ENCODE measurements around the gene GAREM1.

The GAREM1 gene

DNA sequence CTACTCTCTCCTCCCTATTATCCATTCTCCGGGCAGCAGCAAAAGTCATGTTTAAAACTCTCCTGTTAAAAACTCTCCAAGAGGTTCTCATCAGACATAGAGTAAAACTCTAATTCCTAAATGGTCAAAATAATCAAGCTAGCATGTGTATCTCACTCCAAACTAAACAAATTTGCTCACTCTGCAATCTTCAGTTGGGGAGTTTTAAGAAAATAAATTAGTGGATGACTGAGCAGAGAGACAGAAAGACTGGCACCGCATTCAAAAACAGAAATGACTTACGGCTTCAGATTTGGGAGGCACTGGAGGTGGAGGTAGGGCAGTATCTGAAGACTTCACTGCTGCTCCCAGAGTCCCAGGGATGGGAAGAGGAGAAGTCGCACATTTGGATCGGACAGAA is 183.9 kb downstream of the GAREM1 start:
- no peak for DNase-seq

- no peak for DNase-seq
Measured at GRCh38 chr18:32284284-32284683, 186.4 kb downstream of the GAREM1 start.

GRCh38 chr18:32280911-32281310 is 189.8 kb downstream of the GAREM1 start:
- DNase-seq = no peak

DNA sequence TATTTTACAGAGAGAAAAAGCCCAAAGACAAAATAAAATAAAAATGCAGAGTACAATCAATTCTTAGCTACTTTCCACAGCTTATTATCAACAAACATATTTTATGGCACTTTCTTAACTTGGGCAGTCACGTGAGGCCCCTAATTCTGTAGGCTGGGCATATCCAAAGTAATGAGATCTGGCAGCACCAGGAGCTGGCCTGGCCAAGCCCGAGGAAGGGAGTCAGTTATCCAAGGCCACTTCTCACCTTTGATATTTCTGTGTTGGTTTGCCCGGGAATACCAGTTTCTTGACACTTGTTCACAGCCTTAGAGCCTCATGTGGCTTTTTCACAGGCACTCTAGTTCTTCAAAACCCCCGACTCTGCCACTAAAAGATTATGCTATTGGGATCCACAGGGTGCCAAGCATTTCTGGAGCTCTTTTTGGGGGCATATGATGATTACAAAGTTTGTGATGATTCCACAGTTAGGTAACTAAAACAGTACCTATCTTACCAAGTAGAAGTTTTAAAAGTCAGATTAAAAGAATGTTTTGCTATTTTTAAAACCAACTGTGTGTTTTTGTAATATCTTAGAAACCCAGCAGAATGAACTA is 190.4 kb downstream of the GAREM1 start:
- no peak for DNase-seq

DNA sequence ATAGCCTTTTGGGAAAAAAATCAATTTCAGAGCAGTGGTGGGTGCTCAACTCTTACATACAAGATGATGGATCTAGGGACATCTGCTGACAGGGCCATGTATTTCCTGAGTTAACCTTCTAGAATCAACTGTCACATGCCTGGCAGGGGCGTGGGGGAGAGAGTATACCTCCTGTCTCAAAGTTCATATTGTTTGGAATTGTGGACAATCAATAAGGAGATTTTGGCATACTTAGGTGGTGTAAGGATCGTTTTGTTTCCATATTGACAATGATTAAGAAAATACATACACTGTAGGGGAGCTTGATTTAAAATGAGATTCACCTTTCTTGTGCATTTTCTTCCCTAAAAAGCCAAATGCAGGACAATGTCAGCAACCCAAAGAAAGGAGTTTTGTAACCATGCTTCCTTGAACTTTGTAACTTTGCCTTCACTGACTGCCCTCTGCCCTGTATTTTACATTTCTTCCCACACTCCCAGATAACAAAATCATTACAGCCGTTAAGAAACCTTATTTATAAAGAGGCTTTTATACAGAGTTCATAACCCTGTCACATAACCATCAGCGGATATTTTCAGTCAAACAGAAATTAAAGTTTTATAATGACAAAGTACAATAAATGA is 192.4 kb downstream of the GAREM1 start:
- DNase-seq = no peak

- DNase-seq = no peak
Measured at GRCh38 chr18:32277549-32277948, 193.1 kb downstream of the GAREM1 start.

GRCh38 chr18:32276906-32277305 is 193.8 kb downstream of the GAREM1 start:
- no peak for DNase-seq

GRCh38 chr18:32276256-32276655 is 194.4 kb downstream of the GAREM1 start:
- no peak for DNase-seq

DNA sequence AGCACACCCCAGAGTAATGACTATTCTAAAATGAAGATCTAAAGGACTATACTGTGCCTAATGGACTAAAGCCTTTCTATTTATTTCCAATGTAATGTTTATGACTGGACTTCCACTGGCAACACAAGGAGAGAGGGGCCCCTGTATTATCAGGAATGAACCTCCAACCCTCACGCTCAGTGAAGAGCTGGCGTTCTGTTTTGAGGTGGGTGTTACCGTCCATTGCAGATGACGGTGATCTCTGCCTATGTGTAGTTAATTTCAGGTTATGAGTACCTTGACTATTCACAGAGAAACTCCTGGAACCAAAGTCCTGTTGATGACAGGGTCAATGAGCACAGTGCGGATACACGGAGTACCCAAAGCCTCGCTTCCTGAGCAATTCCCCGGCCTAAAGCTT is 195.5 kb downstream of the GAREM1 start:
- DNase-seq = no peak

DNA sequence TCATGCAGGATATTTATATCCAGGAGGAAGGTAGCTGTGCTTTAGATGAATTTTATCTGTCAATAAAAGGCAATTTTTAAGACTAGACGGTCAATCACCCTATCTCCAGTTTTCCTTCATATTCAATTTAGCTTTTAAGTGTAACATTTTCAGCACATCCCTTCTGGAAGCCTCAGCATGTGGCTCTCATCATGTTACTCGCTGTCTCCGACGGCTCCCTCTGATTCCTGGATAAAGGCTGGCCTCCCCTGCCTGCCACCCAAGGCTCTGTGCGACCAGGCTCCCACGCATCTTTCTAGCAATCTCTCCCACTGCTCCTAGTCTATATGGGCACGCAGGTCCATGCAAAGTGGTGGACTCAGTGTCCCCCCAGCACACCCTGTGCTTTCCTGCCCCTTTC is 196.4 kb downstream of the GAREM1 start:
- no peak for DNase-seq

- no peak for DNase-seq
Measured at GRCh38 chr18:32271672-32272208, 198.9 kb downstream of the GAREM1 start.

DNA sequence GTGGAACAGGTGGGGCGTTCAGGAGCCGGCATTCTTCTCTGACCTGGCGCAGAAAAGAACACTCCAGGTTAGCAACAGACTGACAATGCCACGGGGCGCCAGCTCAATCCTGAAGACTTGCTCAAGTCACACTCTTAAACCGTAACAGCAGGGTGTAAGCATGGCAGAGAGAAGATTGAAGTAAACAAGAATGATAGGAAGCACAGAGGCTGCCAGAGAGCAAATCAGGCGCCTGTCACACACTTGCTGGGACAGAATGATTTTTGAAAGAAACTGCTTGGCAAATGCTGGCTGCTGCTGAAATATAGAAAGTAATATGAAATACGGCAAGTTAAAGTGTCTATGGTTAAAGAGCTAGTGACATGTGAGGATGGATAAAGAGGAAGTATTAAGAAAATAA is 200.3 kb downstream of the GAREM1 start:
- DNase-seq = no peak

GRCh38 chr18:32267463-32267862 is 203.2 kb downstream of the GAREM1 start:
- no peak for DNase-seq

GRCh38 chr18:32264401-32264800 is 206.3 kb downstream of the GAREM1 start:
- no peak for DNase-seq

DNA sequence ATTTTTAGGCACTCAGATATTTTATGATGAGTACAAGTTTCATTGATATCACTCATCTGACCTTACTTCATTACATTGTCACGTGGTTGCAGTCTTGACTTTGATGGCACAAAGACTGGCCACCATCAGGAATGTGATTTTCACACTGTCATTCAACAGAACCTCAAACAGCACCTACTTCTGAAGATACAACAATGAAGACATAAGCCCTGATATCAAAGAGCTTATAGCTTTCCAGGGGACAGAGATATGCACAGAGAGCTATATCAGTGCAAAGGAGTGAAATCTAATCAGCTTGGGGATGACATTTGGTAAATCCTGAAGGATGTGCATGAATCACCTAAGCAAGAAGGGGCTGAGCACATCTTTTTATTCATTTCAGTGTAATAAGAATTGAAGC is 208.6 kb downstream of the GAREM1 start:
- DNase-seq = no peak

GRCh38 chr18:32261003-32261402 is 209.7 kb downstream of the GAREM1 start:
- DNase-seq = no peak

- DNase-seq = no peak
Measured at GRCh38 chr18:32259553-32259952, 211.1 kb downstream of the GAREM1 start.

DNA sequence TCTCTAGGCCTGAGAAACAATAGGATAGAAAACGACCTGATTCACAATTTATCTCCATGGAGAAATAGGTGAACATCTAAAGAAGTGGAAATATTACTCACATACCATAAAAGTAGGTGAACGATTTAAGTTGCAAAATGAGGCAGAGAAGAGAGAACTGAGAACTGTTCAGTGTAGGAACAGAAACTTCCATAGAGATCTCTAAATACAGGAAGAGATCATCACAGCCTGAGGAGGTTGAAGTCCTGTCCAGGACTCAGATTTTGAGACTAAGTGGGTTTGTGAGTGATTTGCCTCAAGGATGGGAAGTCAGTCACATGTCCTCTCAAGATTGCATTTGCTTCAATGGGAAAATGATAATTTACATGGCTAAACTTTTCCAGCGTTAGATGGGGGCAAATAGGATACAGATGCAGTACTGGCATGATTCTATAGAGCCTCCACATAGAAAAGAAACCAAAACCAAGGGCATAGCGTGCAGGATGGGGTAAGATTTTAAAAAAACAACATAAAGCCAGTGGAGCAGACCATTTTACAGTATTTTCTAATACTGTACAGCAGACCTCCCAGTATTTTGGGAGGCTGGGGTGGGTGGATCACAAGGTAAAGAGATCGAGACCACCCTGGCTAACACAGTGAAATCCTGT is 212.0 kb downstream of the GAREM1 start:
- DNase-seq = no peak

DNA sequence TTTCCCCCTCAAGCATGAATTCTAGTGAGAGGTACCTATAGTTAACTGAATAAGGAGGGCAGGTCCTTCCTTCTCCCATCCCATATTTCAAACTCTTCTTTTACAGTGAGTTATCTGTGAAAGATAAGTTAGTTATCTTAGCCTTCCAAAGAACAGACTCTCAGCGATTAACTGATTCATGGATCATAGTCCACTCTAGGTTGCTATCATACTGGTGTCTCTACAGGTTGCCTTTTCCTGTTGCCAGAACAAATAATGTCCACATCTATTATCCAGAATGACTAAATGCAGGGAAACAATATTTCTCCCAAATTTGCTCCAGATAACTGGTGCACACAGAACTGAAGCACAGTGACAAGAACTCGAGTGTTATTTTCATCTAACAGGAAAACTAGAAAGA is 212.5 kb downstream of the GAREM1 start:
- DNase-seq = no peak

- no peak for DNase-seq
Measured at GRCh38 chr18:32257084-32257785, 213.4 kb downstream of the GAREM1 start.

DNA sequence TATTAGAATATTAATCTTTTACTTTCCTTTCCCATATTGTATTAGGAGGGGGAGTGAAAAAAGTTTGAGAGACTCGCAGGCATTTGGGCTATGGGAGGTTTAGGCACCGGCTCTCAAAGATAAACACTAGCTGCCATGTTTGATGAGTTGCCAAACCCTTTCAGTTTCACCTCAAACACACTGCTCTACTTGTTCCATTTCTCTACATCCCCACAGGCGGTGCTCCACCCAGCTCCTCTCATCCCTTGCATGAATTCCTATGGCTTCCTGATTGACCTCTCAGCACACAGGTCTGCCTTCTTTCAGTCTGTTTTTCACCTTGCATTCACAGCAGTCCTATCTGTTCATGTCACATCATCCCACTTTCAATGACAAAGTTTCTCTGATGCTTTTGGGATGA is 215.1 kb downstream of the GAREM1 start:
- DNase-seq = no peak

DNA sequence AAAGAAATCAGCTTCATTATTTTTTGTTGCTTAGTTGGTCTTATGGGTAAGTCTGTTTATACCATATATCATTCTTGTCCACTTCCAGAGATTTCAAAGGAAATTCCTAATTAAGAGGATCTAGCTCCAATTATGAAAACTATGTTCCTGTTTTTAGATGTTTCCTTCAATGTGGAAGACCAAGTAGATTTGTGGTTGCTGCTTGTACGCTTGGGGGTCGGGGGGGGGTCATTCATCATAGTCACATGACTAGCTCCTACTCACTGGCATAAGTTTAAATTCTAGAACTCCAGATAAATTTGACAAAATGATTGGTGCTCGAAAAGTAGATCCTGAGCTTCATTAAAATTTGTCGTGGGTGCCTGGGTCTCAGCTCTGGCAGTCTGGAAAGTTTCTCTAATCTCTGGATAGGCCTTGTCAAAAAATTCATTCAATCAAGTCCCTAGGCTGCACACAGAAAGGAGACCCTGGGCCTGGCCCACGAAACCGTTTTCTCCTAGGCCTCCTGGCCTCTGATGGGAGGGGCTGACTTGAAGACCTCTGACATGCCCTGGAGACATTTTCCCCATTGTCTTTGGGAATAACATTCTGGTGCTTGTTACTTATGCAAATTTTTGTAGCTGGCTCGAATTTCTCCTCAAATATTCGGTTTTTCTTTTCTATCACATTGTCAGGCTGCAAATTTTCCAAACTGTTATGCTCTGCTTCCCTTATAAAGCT is 218.4 kb downstream of the GAREM1 start:
- no peak for DNase-seq

GRCh38 chr18:32251466-32251865 is 219.2 kb downstream of the GAREM1 start:
- no peak for DNase-seq
